NCI-H526 treated with DMSO at 0.1 percent for 48 hours (cell line): Measurements from ENCODE around the gene RAB40C.

Experiments used
- DNase-seq: peaks from one replicate; lab custom pipeline; 2025; lab: John Stamatoyannopoulos, UW

The RAB40C gene

GRCh38 chr16:574021-574760 is 15.7 kb upstream of the RAB40C start:
- DNase-seq, result no peak

- DNase-seq, result no peak
Measured at GRCh38 chr16:575354-576196, 14.3 kb upstream of the RAB40C start.

- no peak for DNase-seq
Measured at GRCh38 chr16:576197-576822, 13.6 kb upstream of the RAB40C start.

- DNase-seq, result no peak
Measured at GRCh38 chr16:576823-577201, 13.1 kb upstream of the RAB40C start.

GRCh38 chr16:577796-578195 is 12.1 kb upstream of the RAB40C start:
- DNase-seq, result no peak

GRCh38 chr16:578232-578869 is 11.5 kb upstream of the RAB40C start:
- no peak for DNase-seq

GRCh38 chr16:578870-579405 is 10.9 kb upstream of the RAB40C start:
- peak; percentile 37 for DNase-seq

- DNase-seq, result no peak
Measured at GRCh38 chr16:580141-580945, 9.5 kb upstream of the RAB40C start.

- DNase-seq, result no peak
Measured at GRCh38 chr16:580946-581498, 8.8 kb upstream of the RAB40C start.

- no peak for DNase-seq
Measured at GRCh38 chr16:582218-582613, 7.7 kb upstream of the RAB40C start.

GRCh38 chr16:582614-583331 is 7.1 kb upstream of the RAB40C start:
- DNase-seq, result no peak

- DNase-seq, result no peak
Measured at GRCh38 chr16:583470-583814, 6.4 kb upstream of the RAB40C start.

GRCh38 chr16:583815-584591 is 5.9 kb upstream of the RAB40C start:
- DNase-seq, result peak; percentile 34

- no peak for DNase-seq
Measured at GRCh38 chr16:585351-585750, 4.5 kb upstream of the RAB40C start.

GRCh38 chr16:586047-586644 is 3.7 kb upstream of the RAB40C start:
- no peak for DNase-seq

- DNase-seq, result no peak
Measured at GRCh38 chr16:586645-587590, 2.9 kb upstream of the RAB40C start.

- DNase-seq, result no peak
Measured at GRCh38 chr16:588639-588888, 1.3 kb upstream of the RAB40C start.

- peak; percentile 88 for DNase-seq
Measured at GRCh38 chr16:588889-589657, 793 bp upstream of the RAB40C start.
